ENCODE data around the gene C20orf204. TPM values are rescaled to one million over a fixed set of nuclear protein-coding genes. Genes with fewer than 3 reads are reported as not detected.

Gene C20orf204
- total RNA-seq, 2 donors from 2014 or later = 28.6 to 35.6 TPM

DNA sequence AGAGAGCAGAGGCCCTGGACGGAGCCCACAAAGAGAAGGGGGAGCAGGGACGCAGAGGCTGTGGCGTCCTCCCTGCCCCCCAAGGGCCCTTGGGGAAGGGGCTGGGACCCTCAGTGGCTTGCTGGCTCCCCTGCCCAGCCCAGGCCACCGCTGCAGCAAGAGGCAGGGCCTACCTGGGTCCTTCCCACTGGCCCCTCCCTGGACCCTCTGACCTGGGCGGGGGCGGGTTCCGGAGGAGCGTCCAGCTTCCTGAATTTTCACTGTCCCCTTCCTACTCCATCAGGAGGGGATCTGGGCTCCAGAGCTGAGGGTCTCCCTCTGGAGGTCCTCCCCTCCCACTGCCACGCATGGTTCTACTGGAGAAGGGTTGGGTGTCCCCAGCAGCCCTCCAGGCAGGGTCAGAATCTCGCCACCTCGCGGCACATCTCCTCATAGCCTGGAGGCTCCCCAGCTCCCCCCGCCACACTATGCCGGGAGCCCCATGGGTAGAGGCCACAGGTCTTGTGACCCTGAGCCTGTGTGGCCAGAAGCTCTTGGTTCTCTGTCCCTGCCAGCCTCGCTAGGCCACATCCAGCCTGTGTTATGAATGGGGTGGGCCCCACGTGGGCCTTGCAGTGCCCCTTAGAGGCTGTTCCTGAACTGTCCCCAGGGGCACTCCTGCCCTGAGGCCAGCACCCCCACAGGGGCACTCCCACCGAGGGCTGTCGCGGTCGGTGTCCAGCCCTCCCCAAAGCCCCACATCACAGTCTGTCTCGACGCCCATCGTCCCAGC, 14.5 kb downstream of the C20orf204 start:
- ATAC-seq (replicated peaks in 1 of 2) = no peak
- Mint-ChIP-seq H3K4me3 (peak overlapping the region; percentile 40 to 71), H3K27ac (no peak overlapping the region), H3K9me3 (no peaks in the 10 kb centered on the region), H3K4me1 (ENCODE audit: low read depth) (peaks cover 4% of the 10 kb centered on the region), H3K27me3 (ENCODE audit: low read depth) (peaks cover 36% of the 10 kb centered on the region), H3K36me3 (ENCODE audit: insufficient read depth in 2 of 2) (no peaks in the 10 kb centered on the region)
- no peak for DNase-seq

DNA sequence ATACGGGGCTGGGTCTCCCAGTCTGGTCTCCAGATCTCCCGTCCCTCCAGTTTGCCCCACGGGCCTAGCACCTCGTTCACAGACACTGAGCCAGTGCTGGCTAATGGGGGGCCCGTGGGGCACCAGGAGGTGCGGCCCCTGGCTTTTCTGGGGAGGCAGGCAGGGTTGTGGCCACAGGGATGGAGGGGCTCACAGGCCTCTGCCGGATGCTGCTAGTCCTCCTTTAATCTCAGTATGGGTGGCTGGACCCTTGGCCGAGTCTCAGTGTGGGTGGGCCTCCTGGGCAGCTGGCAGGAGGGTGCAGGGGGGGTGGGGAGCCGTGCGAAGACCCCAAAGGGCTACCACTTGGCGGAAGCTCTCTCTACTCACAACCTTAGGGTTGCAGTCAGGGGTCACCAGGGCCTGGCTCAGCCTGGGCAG, 15.1 kb downstream of the C20orf204 start:
- Mint-ChIP-seq H3K9me3 (no peaks in the 10 kb centered on the region), H3K4me1 (ENCODE audit: low read depth) (peaks cover 4% of the 10 kb centered on the region), H3K36me3 (ENCODE audit: insufficient read depth in 2 of 2) (no peaks in the 10 kb centered on the region), H3K4me3 (no peak overlapping the region), H3K27me3 (ENCODE audit: low read depth) (peaks cover 36% of the 10 kb centered on the region), H3K27ac (no peak overlapping the region)
- no peak for DNase-seq
- no peak for ATAC-seq (replicated peaks in 1 of 2)

- no peak for ATAC-seq (replicated peaks in 1 of 2)
- H3K4me3 Mint-ChIP-seq = no peak overlapping the region
- DNase-seq = no peak
- H3K4me1 Mint-ChIP-seq (ENCODE audit: low read depth) = peaks cover under 1% of the 10 kb centered on the region
- no peaks in the 10 kb centered on the region for H3K36me3 Mint-ChIP-seq (ENCODE audit: insufficient read depth in 2 of 2)
- no peaks in the 10 kb centered on the region for H3K9me3 Mint-ChIP-seq
- peaks cover 29% of the 10 kb centered on the region for H3K27me3 Mint-ChIP-seq (ENCODE audit: low read depth)
- no peak overlapping the region for H3K27ac Mint-ChIP-seq
These were observed 15.8 kb downstream of the C20orf204 start for GRCh38 chr20:64051561-64052325.

GRCh38 chr20:64052326-64052722, 16.3 kb downstream of the C20orf204 start:
- DNase-seq (no peak), ATAC-seq (replicated peaks in 1 of 2) (no peak)
- peaks cover 23% of the 10 kb centered on the region for H3K27me3 Mint-ChIP-seq (ENCODE audit: low read depth)
- H3K4me1 Mint-ChIP-seq (ENCODE audit: low read depth) = peaks cover 3% of the 10 kb centered on the region
- no peak overlapping the region for H3K27ac Mint-ChIP-seq
- no peak overlapping the region for H3K4me3 Mint-ChIP-seq
- H3K36me3 Mint-ChIP-seq (ENCODE audit: insufficient read depth in 2 of 2) = no peaks in the 10 kb centered on the region
- no peaks in the 10 kb centered on the region for H3K9me3 Mint-ChIP-seq

DNA sequence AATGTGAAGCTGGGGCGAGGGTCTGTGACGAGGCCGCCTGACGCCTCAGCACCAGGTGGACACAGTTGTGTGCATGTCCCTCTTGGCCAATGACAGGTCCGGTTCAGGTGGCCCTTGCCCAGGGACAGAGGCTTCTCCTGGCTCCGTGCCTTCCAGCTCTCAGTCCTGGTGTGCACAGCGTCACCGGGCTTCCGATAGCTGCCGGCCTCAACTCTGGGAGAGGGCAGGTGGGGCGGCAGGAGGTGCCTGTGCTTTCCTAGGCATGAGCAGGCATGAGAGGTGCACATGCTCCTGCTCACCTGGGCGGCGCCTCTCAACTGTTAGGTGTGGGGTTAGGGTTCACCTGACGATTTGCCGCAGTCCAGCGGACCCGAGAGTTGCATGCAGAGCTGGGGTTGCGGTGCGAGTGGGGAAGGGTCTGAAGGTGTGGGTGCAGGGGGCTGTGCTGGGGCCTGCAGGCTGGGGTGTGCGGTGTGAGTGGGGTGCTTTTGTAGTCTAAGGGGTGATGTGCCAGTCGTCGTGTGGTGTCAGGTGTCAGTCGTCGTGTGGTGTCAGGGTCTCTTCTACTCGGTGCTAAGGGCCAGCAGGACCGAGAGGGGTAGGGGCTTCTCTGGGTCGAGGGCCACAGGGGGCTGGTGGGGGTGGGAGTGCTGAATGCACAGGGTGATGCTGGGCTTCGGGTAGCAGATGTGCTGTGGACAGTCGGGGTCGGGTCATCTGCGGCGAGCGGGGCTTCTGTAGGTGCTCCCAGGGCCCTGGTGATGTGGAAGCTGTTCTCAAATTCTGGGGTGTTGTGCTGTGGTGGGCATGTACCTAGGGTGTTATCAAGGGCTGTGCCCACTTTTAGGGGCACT, 17.2 kb downstream of the C20orf204 start:
- peaks cover 12% of the 10 kb centered on the region for H3K4me1 Mint-ChIP-seq (ENCODE audit: low read depth)
- H3K27me3 Mint-ChIP-seq (ENCODE audit: low read depth) = peaks cover 21% of the 10 kb centered on the region
- H3K27ac Mint-ChIP-seq = no peak overlapping the region

GRCh38 chr20:64053841-64054661, 18.1 kb downstream of the C20orf204 start:
- peak overlapping the region; percentile 29 for H3K27ac Mint-ChIP-seq
- no peak overlapping the region for H3K4me3 Mint-ChIP-seq
- H3K36me3 Mint-ChIP-seq (ENCODE audit: insufficient read depth in 2 of 2) = no peaks in the 10 kb centered on the region
- H3K9me3 Mint-ChIP-seq = no peaks in the 10 kb centered on the region
- DNase-seq (no peak), ATAC-seq (replicated peaks in 1 of 2) (no peak)
- peaks cover 21% of the 10 kb centered on the region for H3K27me3 Mint-ChIP-seq (ENCODE audit: low read depth)
- peaks cover 17% of the 10 kb centered on the region for H3K4me1 Mint-ChIP-seq (ENCODE audit: low read depth)

More for the DNA sequence above, 17.2 kb downstream of the C20orf204 start:
- Mint-ChIP-seq H3K4me3 (no peak overlapping the region), H3K36me3 (ENCODE audit: insufficient read depth in 2 of 2) (no peaks in the 10 kb centered on the region), H3K9me3 (no peaks in the 10 kb centered on the region)
- DNase-seq (no peak), ATAC-seq (replicated peaks in 1 of 2) (no peak)

DNA sequence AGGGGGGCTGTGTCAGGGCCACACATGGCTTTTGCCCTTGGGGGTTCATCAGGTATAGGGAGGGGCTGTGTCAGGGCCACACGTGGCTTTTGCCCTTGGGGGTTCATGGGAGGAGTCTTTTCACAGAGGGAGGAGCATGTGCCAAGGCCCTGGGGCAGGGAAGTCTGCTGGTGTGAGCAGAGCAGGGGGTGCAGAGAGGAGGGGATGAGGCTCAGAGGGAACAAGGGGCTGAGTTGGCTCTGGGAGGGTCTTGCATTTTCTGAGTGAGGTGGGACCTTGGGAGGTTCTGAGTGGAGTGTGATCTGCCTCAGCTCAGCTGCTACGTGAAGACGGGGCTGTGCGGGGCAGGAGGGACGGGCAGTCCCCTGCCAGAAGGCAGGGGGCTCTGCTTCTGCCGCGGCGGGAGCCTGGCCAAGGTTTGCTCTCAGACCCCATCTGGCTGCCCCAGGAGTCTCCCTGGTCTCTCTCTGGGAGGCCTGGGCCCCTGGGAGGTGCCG, 19.5 kb downstream of the C20orf204 start:
- Mint-ChIP-seq H3K27ac (no peak overlapping the region), H3K36me3 (ENCODE audit: insufficient read depth in 2 of 2) (no peaks in the 10 kb centered on the region), H3K27me3 (ENCODE audit: low read depth) (peaks cover 20% of the 10 kb centered on the region), H3K9me3 (no peaks in the 10 kb centered on the region), H3K4me3 (no peak overlapping the region), H3K4me1 (ENCODE audit: low read depth) (peaks cover 23% of the 10 kb centered on the region)
- ATAC-seq (replicated peaks in 1 of 2) (no peak), DNase-seq (no peak)

GRCh38 chr20:64055893-64056638, 20.1 kb downstream of the C20orf204 start:
- Mint-ChIP-seq H3K9me3 (no peaks in the 10 kb centered on the region), H3K27me3 (ENCODE audit: low read depth) (peaks cover 14% of the 10 kb centered on the region), H3K36me3 (ENCODE audit: insufficient read depth in 2 of 2) (no peaks in the 10 kb centered on the region), H3K4me3 (no peak overlapping the region), H3K4me1 (ENCODE audit: low read depth) (peaks cover 23% of the 10 kb centered on the region), H3K27ac (no peak overlapping the region)
- no peak for DNase-seq
- ATAC-seq (replicated peaks in 1 of 2) = no peak

DNA sequence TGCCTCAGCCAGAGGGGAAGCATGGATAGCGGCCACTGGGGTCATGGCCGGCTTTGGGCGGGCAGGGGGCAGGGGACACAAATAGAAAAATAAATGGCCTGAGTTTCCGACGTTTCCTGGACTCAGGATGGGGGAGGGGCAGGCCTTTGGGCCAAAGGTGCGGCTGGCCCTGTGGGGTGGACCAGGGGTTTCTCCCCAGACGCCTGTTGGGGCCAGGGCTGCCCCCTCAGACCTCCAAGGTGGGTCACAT, 20.6 kb downstream of the C20orf204 start:
- peaks cover 9% of the 10 kb centered on the region for H3K27me3 Mint-ChIP-seq (ENCODE audit: low read depth)
- H3K4me3 Mint-ChIP-seq = no peak overlapping the region
- peaks cover 23% of the 10 kb centered on the region for H3K4me1 Mint-ChIP-seq (ENCODE audit: low read depth)
- no peaks in the 10 kb centered on the region for H3K9me3 Mint-ChIP-seq
- ATAC-seq (replicated peaks in 1 of 2) (no peak), DNase-seq (no peak)
- no peaks in the 10 kb centered on the region for H3K36me3 Mint-ChIP-seq (ENCODE audit: insufficient read depth in 2 of 2)
- no peak overlapping the region for H3K27ac Mint-ChIP-seq

- no peak for DNase-seq
- peak; percentile 35 to 51 for ATAC-seq (replicated peaks in 1 of 2)
- peak overlapping the region; percentile 65 to 68 for H3K4me3 Mint-ChIP-seq
- H3K27ac Mint-ChIP-seq = no peak overlapping the region
- H3K9me3 Mint-ChIP-seq = no peaks in the 10 kb centered on the region
- peaks cover 9% of the 10 kb centered on the region for H3K27me3 Mint-ChIP-seq (ENCODE audit: low read depth)
- H3K36me3 Mint-ChIP-seq (ENCODE audit: insufficient read depth in 2 of 2) = no peaks in the 10 kb centered on the region
- H3K4me1 Mint-ChIP-seq (ENCODE audit: low read depth) = peaks cover 26% of the 10 kb centered on the region
These were observed 21.1 kb downstream of the C20orf204 start for GRCh38 chr20:64056889-64057627.

DNA sequence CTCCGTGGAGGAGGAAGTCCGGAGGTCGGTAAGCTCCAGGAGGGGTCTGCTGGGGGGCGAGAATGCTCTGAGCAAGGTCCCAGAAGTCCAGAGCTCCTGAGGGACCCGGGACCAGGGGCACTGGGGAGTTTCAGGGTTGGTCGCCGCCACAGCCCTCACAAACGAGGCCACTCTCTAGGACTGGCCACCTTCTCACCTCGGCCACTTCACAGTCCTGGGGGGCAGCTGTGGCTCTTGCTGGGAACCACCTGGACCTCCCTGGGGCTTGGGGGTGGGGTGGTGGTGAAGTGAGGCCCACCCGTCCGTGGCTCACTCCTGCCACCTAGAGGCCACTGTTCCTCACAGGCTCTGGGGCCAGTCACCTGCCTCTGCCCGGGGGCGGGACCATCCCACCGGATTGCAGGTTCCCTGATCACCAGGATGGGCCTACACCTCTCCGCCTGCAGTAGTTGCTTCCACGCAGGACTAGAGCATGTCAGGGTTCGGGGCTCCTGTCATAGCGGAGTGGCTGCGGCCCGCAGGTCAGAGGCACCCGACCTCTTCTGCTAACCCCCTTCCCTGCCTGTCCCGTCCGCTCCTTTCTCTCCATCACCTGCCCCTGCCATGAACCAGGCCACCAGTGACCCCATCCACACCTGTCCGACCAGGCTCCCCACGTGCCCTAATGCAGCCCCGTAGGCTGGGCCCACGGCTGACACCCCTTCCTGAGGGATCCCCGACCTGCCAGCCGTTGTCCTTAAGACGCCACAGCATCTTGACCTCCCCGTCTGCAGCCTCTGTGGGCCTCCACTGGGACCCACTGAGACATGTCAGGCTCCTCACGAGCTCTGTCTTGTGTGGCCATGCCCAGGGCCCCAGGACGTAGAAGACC, 21.9 kb downstream of the C20orf204 start:
- Mint-ChIP-seq H3K4me3 (peak overlapping the region; percentile 65 to 68), H3K27ac (no peak overlapping the region), H3K36me3 (ENCODE audit: insufficient read depth in 2 of 2) (no peaks in the 10 kb centered on the region)

More for the DNA sequence above, 21.9 kb downstream of the C20orf204 start:
- peaks cover 31% of the 10 kb centered on the region for H3K4me1 Mint-ChIP-seq (ENCODE audit: low read depth)
- ATAC-seq (replicated peaks in 1 of 2) = peak; percentile 78 to 83
- no peaks in the 10 kb centered on the region for H3K9me3 Mint-ChIP-seq
- peaks cover 9% of the 10 kb centered on the region for H3K27me3 Mint-ChIP-seq (ENCODE audit: low read depth)
- DNase-seq = peak; percentile 87 to 89

Data from activated T-cell treated with anti-CD3 and anti-CD28 coated beads, Interleukin-2, amount 50 U/mL, for 72 hours (primary cell).